Lower lobe of right lung (tissue), 2 donors: ENCODE data around the gene RAD51B. TPM values are rescaled to one million over a fixed set of nuclear protein-coding genes. Genes with fewer than 3 reads are reported as not detected.
A peak's percentile ranks its signal among the peaks of the same experiment; 100 is the strongest.

Experiments used
- ATAC-seq, 2 donors: fragments of 200-7000 bp; cut with Tn5 transposase; one replicate each; pipeline ENCODE4 v1.9.1; 2020 to 2022; ENCODE audit warnings: mild to moderate bottlenecking in 2 of 2, moderate library complexity in 2 of 2
- DNase-seq: peaks from one replicate; pipeline ENCODE4 v3.0.0-alpha.2; 2020
- H3K27ac ChIP-seq: fragments of 200-600 bp; one replicate; pipeline ENCODE4 v1.8.0; 2022
- H3K27me3 ChIP-seq: fragments of 200-600 bp; one replicate; pipeline ENCODE4 v1.8.0; 2022; ENCODE audit warnings: low read depth
- H3K36me3 ChIP-seq: fragments of 200-600 bp; one replicate; pipeline ENCODE4 v1.8.0; 2022; ENCODE audit warnings: mild to moderate bottlenecking
- H3K4me1 ChIP-seq: fragments of 200-600 bp; one replicate; pipeline ENCODE4 v1.8.0; 2022
- H3K4me3 ChIP-seq: fragments of 200-600 bp; one replicate; pipeline ENCODE4 v1.8.0; 2022; ENCODE audit warnings: mild to moderate bottlenecking
- H3K9me3 ChIP-seq: fragments of 200-600 bp; one replicate; pipeline ENCODE4 v1.8.0; 2022
- CTCF ChIP-seq: fragments of 200-600 bp; IDR thresholded peaks from one replicate; pipeline ENCODE4 v1.8.0; 2022; ENCODE audit warnings: antibody characterized with exemption, mild to moderate bottlenecking
- intact Hi-C: fragments of 100-400 bp; cut with DNase I; formaldehyde crosslinking; loops from one replicate; pipeline ENCODE4 v1.11.0; 2022
- total RNA-seq: library from RNA; stranded (reverse); fragmentation: NEBNext Ultra II Directional; extraction: Animal tissue kit (Norgen Biotek cat#: 25700); gene quantifications from one replicate; pipeline ENCODE4 v1.2.1, GENCODE V29; 2021
- donor health status: DM: no; HTN: yes; CAD: no; lungs with severe emphysema.

RAD51B gene
- total RNA-seq, 1 donor from 2014 or later, result 22.2 TPM

DNA sequence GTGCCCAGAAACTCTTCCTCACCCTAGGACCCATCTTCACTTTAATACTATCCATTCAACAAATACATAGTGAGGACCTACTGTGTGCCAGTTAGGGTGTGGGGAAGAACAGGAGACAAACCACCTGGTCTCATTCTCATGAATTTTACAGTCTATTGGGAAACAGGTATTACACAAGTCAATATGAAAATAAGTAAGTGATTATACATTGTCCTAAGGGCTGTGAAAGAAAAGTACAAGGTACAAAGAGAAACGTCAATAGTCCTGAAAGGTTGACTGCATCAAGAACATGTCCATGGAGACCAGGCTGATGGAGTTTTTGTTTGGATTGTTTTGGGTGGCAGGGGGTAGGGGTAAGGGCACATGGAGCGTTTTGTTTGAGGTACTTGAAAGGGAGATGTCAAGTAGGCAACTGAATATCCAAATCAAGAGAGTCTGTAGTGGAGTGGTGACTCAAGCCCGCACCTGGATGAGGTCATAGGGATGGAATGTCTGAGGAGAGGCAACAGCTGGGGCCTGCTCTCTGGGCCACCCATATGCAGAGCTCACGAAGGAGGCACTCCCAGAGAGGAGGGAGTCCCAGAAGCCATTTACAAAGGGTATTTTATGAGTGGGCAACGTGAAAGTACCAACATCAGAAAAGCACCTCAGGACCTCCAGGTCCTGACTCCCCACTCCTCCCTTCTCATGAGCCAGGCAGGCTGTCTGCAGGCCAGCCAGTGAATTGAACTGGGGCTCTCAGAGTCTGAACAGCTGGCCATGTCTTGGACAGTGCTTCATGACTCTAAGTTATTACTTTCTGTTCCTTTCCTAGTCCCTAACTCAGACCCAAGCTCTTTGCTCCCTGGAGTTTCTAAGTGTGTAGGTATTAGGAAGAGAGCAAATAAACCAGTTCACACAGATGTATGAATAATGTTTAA lies 701.3 kb downstream of the RAD51B start:
- H3K4me1 ChIP-seq, result peaks cover 51% of the 10 kb centered on the region
- no peaks in the 10 kb centered on the region for H3K27me3 ChIP-seq
- H3K9me3 ChIP-seq, result no peaks in the 10 kb centered on the region
- DNase-seq, result peak; percentile 73
- TF ChIP-seq CTCF, result no peak
- H3K4me3 ChIP-seq, result no peak overlapping the region
- peak; percentile 95 to 97 for ATAC-seq
- peak overlapping the region; percentile 83 for H3K27ac ChIP-seq
- intact Hi-C loops, result no loop called here
- no peaks in the 10 kb centered on the region for H3K36me3 ChIP-seq

DNA sequence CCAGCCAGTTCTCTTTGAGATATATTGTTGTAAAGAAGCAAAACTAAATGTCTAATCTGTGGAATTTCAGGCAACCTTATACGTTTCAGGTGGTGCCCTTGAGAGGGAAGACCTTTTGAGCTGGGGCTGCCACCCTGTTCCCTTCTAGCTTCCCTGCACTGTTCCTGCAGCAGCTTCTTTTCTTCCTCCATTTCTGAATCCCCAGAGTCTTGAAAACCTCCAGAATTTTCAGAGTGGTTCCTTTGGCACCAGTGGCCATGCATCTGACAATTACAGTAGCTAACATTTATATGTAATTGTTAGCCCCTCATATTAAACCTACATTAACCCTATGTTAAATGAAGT lies 702.0 kb downstream of the RAD51B start:
- intact Hi-C loops, result no loop called here
- no peaks in the 10 kb centered on the region for H3K27me3 ChIP-seq
- no peaks in the 10 kb centered on the region for H3K9me3 ChIP-seq
- no peaks in the 10 kb centered on the region for H3K36me3 ChIP-seq
- ATAC-seq (no peak), DNase-seq (no peak)
- peak overlapping the region; percentile 83 for H3K27ac ChIP-seq
- H3K4me1 ChIP-seq, result peaks cover 58% of the 10 kb centered on the region
- H3K4me3 ChIP-seq, result no peak overlapping the region
- no peak for TF ChIP-seq CTCF

DNA sequence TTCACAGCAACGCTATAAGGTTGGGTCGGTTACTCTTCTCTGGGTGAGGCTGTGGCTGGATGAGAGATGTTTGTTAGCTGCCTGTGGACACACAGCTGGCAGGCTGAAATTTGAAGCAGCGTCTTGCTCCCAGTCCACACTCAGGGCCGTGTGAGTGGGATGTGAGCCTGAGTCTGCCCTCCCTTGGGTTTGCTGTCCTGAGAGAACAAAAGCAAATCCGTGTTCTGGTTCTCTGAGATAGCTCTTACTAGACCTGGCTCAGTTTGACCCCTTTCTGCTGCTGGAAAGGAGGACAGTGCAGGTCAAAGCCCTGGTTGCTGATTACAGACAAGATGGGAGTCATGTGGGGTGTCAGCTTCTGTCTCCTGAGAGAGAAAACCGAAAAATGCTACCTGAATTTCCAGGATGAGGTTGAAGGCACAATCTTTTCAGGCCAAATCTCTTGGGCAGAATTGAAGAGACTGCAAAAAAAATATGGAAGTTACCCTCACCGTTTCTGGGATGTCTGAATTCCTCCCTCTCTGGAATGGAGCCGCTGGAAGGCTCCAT lies 702.5 kb downstream of the RAD51B start:
- peak overlapping the region; percentile 83 for H3K27ac ChIP-seq
- H3K4me1 ChIP-seq, result peaks cover 63% of the 10 kb centered on the region
- H3K27me3 ChIP-seq, result no peaks in the 10 kb centered on the region
- DNase-seq (no peak), ATAC-seq (no peak)
- TF ChIP-seq CTCF, result no peak
- H3K36me3 ChIP-seq, result no peaks in the 10 kb centered on the region
- intact Hi-C loops, result no loop called here
- no peak overlapping the region for H3K4me3 ChIP-seq
- H3K9me3 ChIP-seq, result no peaks in the 10 kb centered on the region

DNA sequence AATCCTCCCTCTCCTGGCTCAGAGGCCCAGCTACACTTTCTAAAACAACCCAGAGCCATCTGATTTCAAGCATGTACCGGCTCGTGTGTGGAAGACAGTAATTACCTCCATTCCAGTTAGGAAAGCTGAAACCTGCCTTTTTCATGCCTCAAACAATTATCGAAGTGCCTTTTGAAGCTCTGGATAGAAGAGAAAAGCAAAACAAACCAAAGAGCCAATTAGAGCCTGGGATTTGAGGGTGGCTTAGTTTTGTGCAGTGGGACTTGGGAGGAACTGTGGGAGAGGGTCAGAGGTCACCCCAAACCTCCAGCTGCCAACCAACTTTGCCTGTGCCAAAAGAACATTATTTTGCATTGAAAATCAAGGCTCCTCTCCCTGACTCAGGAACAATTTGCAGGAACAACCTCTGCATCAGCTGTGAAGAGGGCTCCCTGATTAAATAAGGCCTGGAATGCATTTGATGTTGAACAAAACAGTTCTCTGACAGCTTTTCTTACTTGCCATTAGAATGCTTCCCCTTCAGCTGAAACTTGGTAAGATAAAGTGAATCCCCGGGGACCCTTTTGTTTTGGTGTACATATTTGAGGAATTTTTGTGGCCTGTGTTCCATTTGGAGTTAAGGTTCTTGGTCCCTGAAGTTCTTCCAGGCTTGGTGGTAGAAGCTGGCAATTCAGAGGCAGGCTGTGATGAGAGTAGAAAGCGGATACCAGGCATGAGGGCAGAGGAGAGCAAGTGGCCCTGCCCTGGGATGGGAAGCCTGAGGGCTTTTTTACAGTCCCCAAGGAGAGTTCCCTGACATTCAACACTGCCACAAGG lies 703.1 kb downstream of the RAD51B start:
- no peak overlapping the region for H3K4me3 ChIP-seq
- H3K27me3 ChIP-seq, result no peaks in the 10 kb centered on the region
- no peak for TF ChIP-seq CTCF
- peaks cover 64% of the 10 kb centered on the region for H3K4me1 ChIP-seq
- DNase-seq (no peak), ATAC-seq (no peak)
- no peaks in the 10 kb centered on the region for H3K9me3 ChIP-seq
- H3K36me3 ChIP-seq, result no peaks in the 10 kb centered on the region
- intact Hi-C loops, result no loop called here
- peak overlapping the region; percentile 83 for H3K27ac ChIP-seq

GRCh38 chr14:68523326-68523610 lies 703.7 kb downstream of the RAD51B start:
- H3K4me1 ChIP-seq, result peaks cover 68% of the 10 kb centered on the region
- no peak for TF ChIP-seq CTCF
- H3K27me3 ChIP-seq, result no peaks in the 10 kb centered on the region
- ATAC-seq (no peak), DNase-seq (no peak)
- no peaks in the 10 kb centered on the region for H3K9me3 ChIP-seq
- peak overlapping the region; percentile 83 for H3K27ac ChIP-seq
- H3K36me3 ChIP-seq, result no peaks in the 10 kb centered on the region
- intact Hi-C loops, result no loop called here
- H3K4me3 ChIP-seq, result no peak overlapping the region
